GM18511 (cell line): ENCODE measurements around the gene ADNP2.
A peak's percentile ranks its signal among the peaks of the same experiment; 100 is the strongest.

ENCODE experiments used
- ATAC-seq: cut with Tn5 transposase; IDR thresholded peaks from one replicate; pipeline ENCODE4 v1.9.1; 2021; ENCODE audit warnings: mild to moderate bottlenecking, moderate library complexity; ENCODE audit not compliant: unreplicated experiment

Gene ADNP2

GRCh38 chr18:80106482-80107051, 2.5 kb upstream of the ADNP2 start:
- ATAC-seq = no peak

GRCh38 chr18:80107426-80107825, 1.6 kb upstream of the ADNP2 start:
- no peak for ATAC-seq

- no peak for ATAC-seq
These were observed 933 bp upstream of the ADNP2 start for GRCh38 chr18:80108121-80108536.

GRCh38 chr18:80109676-80110078, 615 bp downstream of the ADNP2 start:
- ATAC-seq = peak; percentile 29

GRCh38 chr18:80112624-80113248, 3.7 kb downstream of the ADNP2 start:
- no peak for ATAC-seq

- no peak for ATAC-seq
These were observed 6.0 kb downstream of the ADNP2 start for GRCh38 chr18:80115035-80115434.

GRCh38 chr18:80119111-80119510, 10.0 kb downstream of the ADNP2 start:
- no peak for ATAC-seq

- ATAC-seq = no peak
These were observed 11.9 kb downstream of the ADNP2 start for GRCh38 chr18:80120932-80121331.

GRCh38 chr18:80124131-80124530, 15.1 kb downstream of the ADNP2 start:
- ATAC-seq = no peak

- ATAC-seq = no peak
These were observed 17.7 kb downstream of the ADNP2 start for GRCh38 chr18:80126797-80127196.

GRCh38 chr18:80127635-80128034, 18.6 kb downstream of the ADNP2 start:
- no peak for ATAC-seq

- ATAC-seq = no peak
These were observed 20.8 kb downstream of the ADNP2 start for GRCh38 chr18:80129672-80130367.

- no peak for ATAC-seq
These were observed 21.5 kb downstream of the ADNP2 start for GRCh38 chr18:80130555-80130954.

- no peak for ATAC-seq
These were observed 23.2 kb downstream of the ADNP2 start for GRCh38 chr18:80132180-80132812.

GRCh38 chr18:80133124-80133523, 24.1 kb downstream of the ADNP2 start:
- ATAC-seq = peak; percentile 55

- ATAC-seq = no peak
These were observed 26.1 kb downstream of the ADNP2 start for GRCh38 chr18:80135136-80135535.

GRCh38 chr18:80136679-80137078, 27.6 kb downstream of the ADNP2 start:
- ATAC-seq = no peak

GRCh38 chr18:80137137-80137536, 28.1 kb downstream of the ADNP2 start:
- no peak for ATAC-seq

GRCh38 chr18:80137976-80138375, 28.9 kb downstream of the ADNP2 start:
- no peak for ATAC-seq

GRCh38 chr18:80140455-80140985, 31.5 kb downstream of the ADNP2 start:
- no peak for ATAC-seq

GRCh38 chr18:80143881-80144280, 34.8 kb downstream of the ADNP2 start:
- ATAC-seq = no peak
